Gastroesophageal sphincter (tissue), 4 donors: ENCODE data around the gene IL19. TPM values are rescaled to one million over a fixed set of nuclear protein-coding genes. Genes with fewer than 3 reads are reported as not detected.

Source experiments
- ATAC-seq: fragments of 150-250 bp; one replicate; pipeline ENCODE4 v1.9.1; 2016; ENCODE audit warnings: mild to moderate bottlenecking, moderate library complexity
- H3K27ac ChIP-seq, 4 donors: fragments of 200-600 bp; sonication (generic) in 3 of 4; 1 replicate in 3 of 4; 2 replicates in 1 of 4; pipeline ENCODE4 v1.5.1; 2016 to 2019
- H3K27me3 ChIP-seq: fragments of 200-600 bp; sonication (generic); one replicate; pipeline ENCODE4 v1.5.1; 2019
- H3K36me3 ChIP-seq, 2 donors: fragments of 200-600 bp; sonication (generic); one replicate each; pipeline ENCODE4 v1.5.1; 2019; ENCODE audit warnings: control low read depth in 1 of 2
- H3K4me1 ChIP-seq, 3 donors: fragments of 200-600 bp; sonication (generic); 1 replicate in 2 of 3; 2 replicates in 1 of 3; pipeline ENCODE4 v1.5.1; 2016 to 2019; ENCODE audit warnings: control low read depth in 2 of 3
- H3K4me3 ChIP-seq, 2 donors: fragments of 200-600 bp; sonication (generic); one replicate each; pipeline ENCODE4 v1.5.1; 2019; ENCODE audit warnings: mild to moderate bottlenecking in 1 of 2, moderate library complexity in 1 of 2
- H3K9me3 ChIP-seq, 3 donors: fragments of 200-600 bp; sonication (generic); one replicate each; pipeline ENCODE4 v1.5.1; 2017 to 2019; ENCODE audit warnings: control low read depth in 2 of 3
- EP300 ChIP-seq: sonication (generic); formaldehyde crosslinking; IDR thresholded peaks from one replicate; pipeline ENCODE4 v1.6.1; 2017; ENCODE audit warnings: antibody characterized with exemption, mild to moderate bottlenecking
- POLR2A ChIP-seq, 2 donors: fragments of 450-650 bp; IDR thresholded peaks; one replicate each; pipeline ENCODE4 v1.6.1; 2017; ENCODE audit warnings: antibody characterized with exemption in 2 of 2, mild to moderate bottlenecking in 2 of 2, moderate library complexity in 1 of 2
- POLR2AphosphoS5 ChIP-seq: sonication (generic); formaldehyde crosslinking; IDR thresholded peaks from one replicate; pipeline ENCODE4 v1.6.1; 2017; ENCODE audit warnings: antibody characterized with exemption
- WGBS, 2 donors: methylation state at CpG; one replicate each; pipeline ENCODE4 v1.1.5; 2018; ENCODE audit warnings: low coverage in 1 of 2; 5-methylcytosine and 5-hydroxymethylcytosine counted together
- total RNA-seq, 4 donors: library from RNA; depleted of rRNA; stranded (reverse); fragments of >200 nt; gene quantifications; one replicate each; pipeline ENCODE4 v1.1.0, GENCODE V29; 2016
- TF ChIP-seq, protein P1 (sequence below), 4 experiments: fragments of 200-600 bp in 2 of 4; fragments of 450-650 bp in 2 of 4; sonication (generic) in 1 of 4; IDR thresholded peaks; one replicate each; pipeline ENCODE4 v1.5.1; 2017 to 2019; ENCODE audit warnings: antibody characterized with exemption in 4 of 4, mild to moderate bottlenecking in 2 of 4, moderate library complexity in 2 of 4

IL19 gene
- total RNA-seq, 4 donors from 2014 or later, result 0.27 TPM; not detected in 3

DNA sequence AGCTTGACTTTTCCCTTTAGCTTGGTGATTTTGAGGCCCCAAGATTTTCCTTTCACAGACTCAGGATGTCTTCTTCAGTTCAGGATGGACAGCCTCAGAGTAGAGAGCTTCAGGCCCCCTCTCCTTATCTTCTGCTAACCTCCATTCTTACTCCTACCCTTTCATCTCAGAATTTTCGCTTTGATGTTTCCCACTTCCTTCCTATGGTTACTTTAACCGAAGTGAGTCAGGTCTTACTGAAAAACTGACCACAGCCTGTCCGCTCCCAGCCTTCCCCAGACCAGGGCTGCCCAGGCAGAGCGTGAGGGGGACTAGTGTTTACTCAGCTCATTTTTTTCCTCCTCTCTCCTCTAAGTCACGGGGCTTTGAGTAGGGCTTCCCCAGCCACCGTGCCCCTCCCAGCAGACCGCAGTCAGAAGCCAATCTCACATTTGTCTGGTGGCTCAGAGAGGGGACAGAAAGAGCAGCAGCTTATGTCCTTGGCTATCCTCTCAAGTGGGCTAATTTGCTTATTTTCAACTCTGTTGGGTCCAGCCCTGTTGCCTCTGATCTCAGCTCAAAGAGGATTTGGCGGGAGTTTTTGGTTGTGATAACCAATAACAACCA is 4.2 kb upstream of the IL19 start:
- Histone ChIP-seq H3K4me1 (no peaks in the 10 kb centered on the region), H3K27ac (no peak overlapping the region), H3K36me3 (no peaks in the 10 kb centered on the region), H3K4me3 (no peak overlapping the region), H3K9me3 (peaks cover 0 to 12% (median 0%) of the 10 kb centered on the region in 3 donors), H3K27me3 (peaks cover 1% of the 10 kb centered on the region)
- TF ChIP-seq POLR2A (IDR thresholded peaks at IDR 0.05), result no peak
- TF ChIP-seq, protein P1, sequence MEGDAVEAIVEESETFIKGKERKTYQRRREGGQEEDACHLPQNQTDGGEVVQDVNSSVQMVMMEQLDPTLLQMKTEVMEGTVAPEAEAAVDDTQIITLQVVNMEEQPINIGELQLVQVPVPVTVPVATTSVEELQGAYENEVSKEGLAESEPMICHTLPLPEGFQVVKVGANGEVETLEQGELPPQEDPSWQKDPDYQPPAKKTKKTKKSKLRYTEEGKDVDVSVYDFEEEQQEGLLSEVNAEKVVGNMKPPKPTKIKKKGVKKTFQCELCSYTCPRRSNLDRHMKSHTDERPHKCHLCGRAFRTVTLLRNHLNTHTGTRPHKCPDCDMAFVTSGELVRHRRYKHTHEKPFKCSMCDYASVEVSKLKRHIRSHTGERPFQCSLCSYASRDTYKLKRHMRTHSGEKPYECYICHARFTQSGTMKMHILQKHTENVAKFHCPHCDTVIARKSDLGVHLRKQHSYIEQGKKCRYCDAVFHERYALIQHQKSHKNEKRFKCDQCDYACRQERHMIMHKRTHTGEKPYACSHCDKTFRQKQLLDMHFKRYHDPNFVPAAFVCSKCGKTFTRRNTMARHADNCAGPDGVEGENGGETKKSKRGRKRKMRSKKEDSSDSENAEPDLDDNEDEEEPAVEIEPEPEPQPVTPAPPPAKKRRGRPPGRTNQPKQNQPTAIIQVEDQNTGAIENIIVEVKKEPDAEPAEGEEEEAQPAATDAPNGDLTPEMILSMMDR (IDR thresholded peaks at IDR 0.05), result no peak
- ATAC-seq, result peak; percentile 77
- WGBS, 2 donors, result 23% methylated on average over 6 of the region's 8 CpGs; no CpG with 5 or more reads in 1 of the 2 donors

DNA sequence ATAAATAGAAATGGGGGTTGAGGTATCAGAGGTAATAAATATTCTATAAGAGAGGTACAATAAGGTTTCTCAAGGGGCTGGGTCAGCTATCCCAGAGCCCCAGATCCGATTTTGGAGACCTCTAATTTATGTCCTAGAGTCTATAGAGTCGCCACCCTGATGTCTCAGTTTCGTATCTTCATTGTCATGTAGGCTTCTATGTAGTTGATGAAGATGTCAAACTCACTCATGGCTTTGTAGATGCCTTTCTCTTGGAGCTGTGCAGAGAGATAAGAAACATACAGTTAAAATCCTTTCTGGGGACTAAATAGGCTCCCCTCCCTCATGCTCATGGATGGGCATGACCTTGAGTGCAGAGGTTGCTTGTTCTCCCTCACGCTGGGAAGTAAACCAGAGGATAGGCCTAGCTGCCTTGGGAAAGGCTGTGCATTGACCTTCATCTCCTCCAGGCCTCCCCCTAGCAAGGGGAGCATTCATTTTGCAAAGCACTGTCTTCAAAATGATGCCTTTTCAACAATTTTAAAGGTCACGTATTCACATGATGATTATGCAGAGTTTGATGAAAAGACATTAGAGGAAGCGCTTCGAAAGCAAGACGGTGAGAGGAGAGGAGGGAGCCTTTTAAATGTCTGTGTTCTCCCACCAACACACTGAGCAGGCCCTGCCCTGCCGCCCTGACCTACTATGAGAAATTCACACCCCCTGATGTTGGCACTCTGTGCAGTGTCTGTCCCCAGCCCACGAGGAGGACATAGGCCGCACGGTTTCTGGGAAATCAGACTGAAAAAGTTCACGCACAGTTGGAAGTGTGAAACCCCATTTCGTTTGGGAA is 1.9 kb upstream of the IL19 start:
- H3K4me1 ChIP-seq, result no peaks in the 10 kb centered on the region
- H3K27ac ChIP-seq, result no peak overlapping the region
- peaks cover 8% of the 10 kb centered on the region for H3K27me3 ChIP-seq
- TF ChIP-seq POLR2AphosphoS5, result no peak
- TF ChIP-seq EP300, result no peak
- no peak for TF ChIP-seq POLR2A (IDR thresholded peaks at IDR 0.05)
- TF ChIP-seq, protein P1 (IDR thresholded peaks at IDR 0.05), result no peak
- H3K9me3 ChIP-seq, result peaks cover 0 to 8% (median 0%) of the 10 kb centered on the region in 3 donors
- no peaks in the 10 kb centered on the region for H3K36me3 ChIP-seq
- WGBS, 2 donors, result 71 to 76% methylated on average over 5 to 9 of the region's 14 CpGs
- ATAC-seq, result no peak
- no peak overlapping the region for H3K4me3 ChIP-seq

DNA sequence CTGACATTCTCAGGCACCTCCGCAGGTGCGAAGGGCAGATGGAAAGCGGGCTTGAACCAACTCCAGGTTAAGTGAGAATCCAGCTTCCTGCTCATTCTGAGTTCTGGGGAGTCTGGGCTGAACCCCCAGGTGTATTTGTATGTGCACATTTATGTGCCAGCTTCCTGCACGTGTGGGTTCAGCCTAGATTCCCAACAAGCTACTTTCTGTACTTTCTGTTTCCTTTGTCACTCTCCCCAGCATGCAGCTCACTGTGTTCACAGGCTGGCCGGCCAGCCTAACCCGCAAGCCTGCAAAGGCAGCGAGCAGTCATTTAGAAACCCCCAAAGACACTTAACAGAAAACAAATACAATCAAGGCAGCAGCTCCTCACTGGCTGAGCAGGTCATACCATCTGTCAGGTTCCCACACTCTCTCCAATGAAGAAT is 1.3 kb upstream of the IL19 start:
- no peaks in the 10 kb centered on the region for H3K4me1 ChIP-seq
- peaks cover 14% of the 10 kb centered on the region for H3K27me3 ChIP-seq
- H3K9me3 ChIP-seq, result peaks cover 0 to 1% (median 0%) of the 10 kb centered on the region in 3 donors
- H3K36me3 ChIP-seq, result no peaks in the 10 kb centered on the region
- WGBS, 2 donors, result 86% methylated on average over 7 of the region's 7 CpGs; no CpG with 5 or more reads in 1 of the 2 donors
- ATAC-seq, result no peak
- H3K27ac ChIP-seq, result no peak overlapping the region
- no peak overlapping the region for H3K4me3 ChIP-seq
- no peak for TF ChIP-seq POLR2A (IDR thresholded peaks at IDR 0.05)
- TF ChIP-seq POLR2AphosphoS5, result no peak
- TF ChIP-seq, protein P1 (IDR thresholded peaks at IDR 0.05), result no peak
- no peak for TF ChIP-seq EP300

DNA sequence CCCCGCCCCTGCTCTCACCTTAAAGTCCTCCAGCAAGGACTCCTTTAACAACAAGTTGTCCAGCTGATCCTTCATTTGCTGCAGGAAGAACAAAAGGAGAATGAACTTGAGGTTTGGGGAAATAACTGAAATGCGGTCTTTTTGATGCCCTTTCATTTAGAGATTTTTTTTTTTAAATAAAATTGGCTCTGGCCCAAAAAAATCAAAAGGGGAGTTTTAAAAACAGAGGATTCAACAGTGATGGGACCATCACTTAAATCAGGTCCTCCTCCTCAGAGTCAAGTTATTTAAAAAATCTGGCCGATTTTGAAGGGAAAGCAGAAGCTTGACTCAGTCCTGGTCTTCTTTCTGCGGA is 742 bp downstream of the IL19 start:
- Histone ChIP-seq H3K4me1 (no peaks in the 10 kb centered on the region), H3K36me3 (no peaks in the 10 kb centered on the region), H3K9me3 (no peaks in the 10 kb centered on the region), H3K27ac (peak overlapping the region in 1 of 4 donors; percentile 8), H3K4me3 (peak overlapping the region in 1 of 2 donors; percentile 16), H3K27me3 (peaks cover 21% of the 10 kb centered on the region)
- no peak for ATAC-seq
- 48 to 68% methylated on average over 4 of the region's 4 CpGs for WGBS, 2 donors
- TF ChIP-seq, protein P1 (IDR thresholded peaks at IDR 0.05), result no peak
- TF ChIP-seq POLR2AphosphoS5 (no peak), POLR2A (IDR thresholded peaks at IDR 0.05) (no peak), EP300 (no peak)
